ENCODE measurements around the gene CTDSP1. TPM values are rescaled to one million over a fixed set of nuclear protein-coding genes. Genes with fewer than 3 reads are reported as not detected.

The CTDSP1 gene
- total RNA-seq, 2 experiments from 2014 or later, result 67.8 to 73.5 TPM

DNA sequence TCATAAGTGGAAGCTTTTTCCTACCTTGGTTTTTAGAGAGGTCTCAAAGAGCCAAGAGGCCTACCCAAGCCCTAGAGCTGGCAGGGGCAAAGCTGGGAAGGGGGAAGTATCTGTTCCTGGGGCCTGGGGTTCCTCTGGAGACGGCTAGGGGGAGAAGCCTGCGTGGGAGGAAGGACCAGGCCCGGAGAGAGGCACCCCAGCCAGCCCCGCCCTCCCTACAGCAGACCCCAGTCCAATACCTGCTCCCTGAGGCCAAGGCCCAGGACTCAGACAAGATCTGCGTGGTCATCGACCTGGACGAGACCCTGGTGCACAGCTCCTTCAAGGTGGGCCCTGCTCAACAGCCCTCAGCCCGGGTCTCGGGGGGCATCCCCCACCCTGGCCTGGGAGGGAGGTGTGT lies 2.2 kb downstream of the CTDSP1 start:
- H3K9me3 Mint-ChIP-seq, result no peaks in the 10 kb centered on the region
- DNase-seq, result no peak
- H3K36me3 Mint-ChIP-seq, result peaks cover 21% of the 10 kb centered on the region
- H3K27ac Mint-ChIP-seq, result no peak overlapping the region
- peaks cover 5% of the 10 kb centered on the region for H3K27me3 Mint-ChIP-seq
- peaks cover 37% of the 10 kb centered on the region for H3K4me1 Mint-ChIP-seq
- no peak overlapping the region for H3K4me3 Mint-ChIP-seq

- no peak overlapping the region for H3K27ac Mint-ChIP-seq
- peaks cover 36% of the 10 kb centered on the region for H3K4me1 Mint-ChIP-seq
- no peak for DNase-seq
- H3K9me3 Mint-ChIP-seq, result no peaks in the 10 kb centered on the region
- H3K4me3 Mint-ChIP-seq, result no peak overlapping the region
- H3K27me3 Mint-ChIP-seq, result peaks cover 9% of the 10 kb centered on the region
- peaks cover 21% of the 10 kb centered on the region for H3K36me3 Mint-ChIP-seq
Observed at GRCh38 chr2:218402491-218402901, 2.8 kb downstream of the CTDSP1 start.

DNA sequence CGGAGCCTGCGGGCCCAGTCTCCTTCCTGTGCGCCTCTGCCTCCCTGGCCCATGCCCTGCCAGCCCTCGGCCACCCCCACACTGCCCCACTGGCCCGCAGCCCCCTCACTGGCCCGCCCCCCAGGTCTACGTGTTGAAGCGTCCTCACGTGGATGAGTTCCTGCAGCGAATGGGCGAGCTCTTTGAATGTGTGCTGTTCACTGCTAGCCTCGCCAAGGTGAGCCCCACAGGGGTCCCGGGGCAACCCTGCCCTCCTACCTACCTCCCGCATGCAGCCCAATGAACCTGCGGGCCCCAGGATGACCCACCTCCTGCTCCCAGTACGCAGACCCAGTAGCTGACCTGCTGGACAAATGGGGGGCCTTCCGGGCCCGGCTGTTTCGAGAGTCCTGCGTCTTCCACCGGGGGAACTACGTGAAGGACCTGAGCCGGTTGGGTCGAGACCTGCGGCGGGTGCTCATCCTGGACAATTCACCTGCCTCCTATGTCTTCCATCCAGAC lies 3.3 kb downstream of the CTDSP1 start:
- peak overlapping the region; percentile 54 for H3K27ac Mint-ChIP-seq
- no peak for DNase-seq
- H3K9me3 Mint-ChIP-seq, result no peaks in the 10 kb centered on the region
- H3K36me3 Mint-ChIP-seq, result peaks cover 21% of the 10 kb centered on the region
- H3K27me3 Mint-ChIP-seq, result peaks cover 8% of the 10 kb centered on the region
- no peak overlapping the region for H3K4me3 Mint-ChIP-seq
- peaks cover 35% of the 10 kb centered on the region for H3K4me1 Mint-ChIP-seq

DNA sequence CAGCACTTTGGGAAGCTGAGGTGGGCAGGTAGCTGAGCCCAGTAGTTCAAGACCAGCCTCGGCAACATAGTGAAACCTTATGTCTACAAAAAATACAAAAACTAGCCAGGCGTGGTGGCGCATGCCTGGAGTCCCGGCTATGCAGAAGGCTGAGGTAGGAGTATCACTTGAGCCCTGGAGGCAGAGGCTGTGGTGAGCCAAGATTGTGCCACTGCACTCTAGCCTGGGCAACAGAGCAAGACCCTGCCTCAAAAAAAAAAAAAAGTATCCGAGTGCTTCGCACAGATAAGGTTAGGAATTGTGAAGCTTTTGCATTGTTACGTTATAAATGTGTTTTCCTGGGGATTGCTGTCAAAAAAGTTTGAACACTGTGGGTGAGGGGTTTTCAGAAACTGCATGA lies 4.1 kb downstream of the CTDSP1 start:
- Mint-ChIP-seq H3K4me1 (peaks cover 36% of the 10 kb centered on the region), H3K36me3 (peaks cover 21% of the 10 kb centered on the region), H3K4me3 (no peak overlapping the region), H3K27me3 (peaks cover 13% of the 10 kb centered on the region), H3K9me3 (no peaks in the 10 kb centered on the region), H3K27ac (no peak overlapping the region)
- DNase-seq, result no peak

DNA sequence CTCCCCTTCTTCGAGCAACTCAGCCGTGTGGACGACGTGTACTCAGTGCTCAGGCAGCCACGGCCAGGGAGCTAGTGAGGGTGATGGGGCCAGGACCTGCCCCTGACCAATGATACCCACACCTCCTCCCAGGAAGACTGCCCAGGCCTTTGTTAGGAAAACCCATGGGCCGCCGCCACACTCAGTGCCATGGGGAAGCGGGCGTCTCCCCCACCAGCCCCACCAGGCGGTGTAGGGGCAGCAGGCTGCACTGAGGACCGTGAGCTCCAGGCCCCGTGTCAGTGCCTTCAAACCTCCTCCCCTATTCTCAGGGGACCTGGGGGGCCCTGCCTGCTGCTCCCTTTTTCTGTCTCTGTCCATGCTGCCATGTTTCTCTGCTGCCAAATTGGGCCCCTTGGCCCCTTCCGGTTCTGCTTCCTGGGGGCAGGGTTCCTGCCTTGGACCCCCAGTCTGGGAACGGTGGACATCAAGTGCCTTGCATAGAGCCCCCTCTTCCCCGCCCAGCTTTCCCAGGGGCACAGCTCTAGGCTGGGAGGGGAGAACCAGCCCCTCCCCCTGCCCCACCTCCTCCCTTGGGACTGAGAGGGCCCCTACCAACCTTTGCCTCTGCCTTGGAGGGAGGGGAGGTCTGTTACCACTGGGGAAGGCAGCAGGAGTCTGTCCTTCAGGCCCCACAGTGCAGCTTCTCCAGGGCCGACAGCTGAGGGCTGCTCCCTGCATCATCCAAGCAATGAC lies 4.8 kb downstream of the CTDSP1 start:
- peaks cover 13% of the 10 kb centered on the region for H3K27me3 Mint-ChIP-seq
- H3K27ac Mint-ChIP-seq, result peak overlapping the region; percentile 78
- H3K4me1 Mint-ChIP-seq, result peaks cover 36% of the 10 kb centered on the region
- DNase-seq, result no peak
- peaks cover 21% of the 10 kb centered on the region for H3K36me3 Mint-ChIP-seq
- no peak overlapping the region for H3K4me3 Mint-ChIP-seq
- no peaks in the 10 kb centered on the region for H3K9me3 Mint-ChIP-seq

GRCh38 chr2:218405086-218405745 lies 5.5 kb downstream of the CTDSP1 start:
- no peak for DNase-seq
- peak overlapping the region; percentile 74 for H3K4me3 Mint-ChIP-seq
- H3K9me3 Mint-ChIP-seq, result no peaks in the 10 kb centered on the region
- H3K27ac Mint-ChIP-seq, result peak overlapping the region; percentile 78
- peaks cover 13% of the 10 kb centered on the region for H3K27me3 Mint-ChIP-seq
- peaks cover 36% of the 10 kb centered on the region for H3K4me1 Mint-ChIP-seq
- peaks cover 20% of the 10 kb centered on the region for H3K36me3 Mint-ChIP-seq

DNA sequence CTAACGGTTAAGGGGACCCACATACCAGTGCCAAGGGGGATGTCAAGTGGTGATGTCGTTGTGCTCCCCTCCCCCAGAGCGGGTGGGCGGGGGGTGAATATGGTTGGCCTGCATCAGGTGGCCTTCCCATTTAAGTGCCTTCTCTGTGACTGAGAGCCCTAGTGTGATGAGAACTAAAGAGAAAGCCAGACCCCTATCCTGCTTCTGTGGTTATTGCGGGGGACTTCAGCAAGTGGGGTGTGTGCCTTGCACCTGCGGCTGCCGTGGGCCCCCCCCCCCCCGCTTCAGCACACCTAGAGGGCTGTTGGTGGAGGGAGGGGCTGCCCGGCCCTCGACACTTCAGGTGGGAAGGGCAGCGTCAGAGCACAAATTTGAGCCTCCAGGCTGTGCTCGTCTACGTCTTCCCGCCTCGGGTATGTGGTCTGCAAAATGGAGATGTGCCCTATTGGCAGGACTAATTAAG lies 6.1 kb downstream of the CTDSP1 start:
- H3K36me3 Mint-ChIP-seq, result peaks cover 19% of the 10 kb centered on the region
- H3K4me1 Mint-ChIP-seq, result peaks cover 36% of the 10 kb centered on the region
- no peaks in the 10 kb centered on the region for H3K9me3 Mint-ChIP-seq
- peak overlapping the region; percentile 74 for H3K4me3 Mint-ChIP-seq
- H3K27me3 Mint-ChIP-seq, result peaks cover 13% of the 10 kb centered on the region
- DNase-seq, result no peak
- peak overlapping the region; percentile 78 for H3K27ac Mint-ChIP-seq

DNA sequence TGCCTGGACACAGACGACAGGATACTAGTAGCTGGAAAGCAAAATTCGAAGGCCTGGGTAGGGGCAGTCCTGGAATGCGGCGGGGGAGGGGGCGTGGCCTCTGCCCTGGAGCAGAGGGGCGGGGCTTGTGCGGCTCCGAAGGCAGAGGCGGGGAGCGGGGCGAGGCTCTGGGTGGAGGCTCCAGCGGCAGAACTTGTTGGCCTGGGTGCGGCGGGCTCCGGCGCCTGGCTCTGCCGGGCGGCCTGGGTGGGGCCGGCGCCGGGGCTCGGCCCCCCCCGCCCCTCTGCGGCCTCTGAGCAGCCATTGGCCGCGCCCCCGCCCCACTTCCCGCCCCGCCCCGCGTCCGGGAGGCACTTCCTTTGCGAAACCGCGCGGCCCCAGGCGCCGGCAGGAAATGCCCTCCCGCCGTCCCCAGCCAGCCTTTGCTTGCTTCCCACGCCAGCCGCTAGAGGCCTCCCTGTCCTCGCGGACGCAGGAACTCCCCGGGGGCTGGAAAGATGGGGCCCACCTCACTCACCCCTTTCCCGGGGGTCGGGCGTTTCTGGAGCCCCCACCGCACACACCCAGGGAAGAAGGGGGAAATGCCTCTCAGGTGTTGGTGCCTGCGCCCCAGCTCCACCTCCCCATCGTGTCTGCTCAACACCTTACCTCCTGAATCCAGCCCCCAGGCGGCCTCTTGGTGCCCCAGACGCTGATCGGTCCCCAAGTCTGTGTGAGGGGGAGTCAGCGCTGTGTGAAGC lies 6.7 kb downstream of the CTDSP1 start:
- peak; percentile 94 for DNase-seq
- peak overlapping the region; percentile 83 for H3K27ac Mint-ChIP-seq
- peaks cover 13% of the 10 kb centered on the region for H3K27me3 Mint-ChIP-seq
- H3K4me3 Mint-ChIP-seq, result peak overlapping the region; percentile 74
- H3K9me3 Mint-ChIP-seq, result no peaks in the 10 kb centered on the region
- peaks cover 19% of the 10 kb centered on the region for H3K36me3 Mint-ChIP-seq
- peaks cover 36% of the 10 kb centered on the region for H3K4me1 Mint-ChIP-seq

DNA sequence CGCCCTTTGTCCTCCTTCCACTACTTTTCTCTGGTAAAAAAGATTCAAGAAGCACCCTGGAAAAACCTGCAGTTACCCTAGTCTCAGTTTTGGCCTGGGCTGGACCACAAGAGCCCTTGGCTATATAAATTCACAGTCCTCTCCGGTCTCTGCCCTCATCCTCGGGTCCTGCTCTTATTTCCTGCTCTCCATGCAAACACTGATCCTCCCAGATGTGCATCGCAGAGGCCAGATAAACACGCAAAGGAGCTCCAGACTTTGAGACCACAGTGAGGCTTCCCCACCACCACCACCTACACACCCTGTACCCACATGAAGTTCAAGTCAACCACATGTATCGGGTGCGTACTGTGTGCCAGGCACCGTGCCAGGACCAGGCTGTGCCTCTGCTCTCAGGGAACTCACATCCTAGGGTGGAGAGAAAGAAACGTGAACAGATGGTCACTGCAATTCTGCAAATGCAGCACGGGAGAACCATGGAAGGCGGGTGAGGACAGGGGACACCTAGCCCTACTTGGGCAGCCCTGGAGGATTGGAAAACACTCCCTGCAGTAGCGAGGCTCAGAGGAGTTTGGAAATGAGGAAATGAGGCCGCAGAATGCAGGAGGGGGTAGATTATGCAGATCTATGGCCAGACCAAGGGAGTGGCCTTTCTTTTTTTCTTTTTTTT lies 7.4 kb downstream of the CTDSP1 start:
- H3K4me1 Mint-ChIP-seq, result peaks cover 34% of the 10 kb centered on the region
- peak overlapping the region; percentile 74 for H3K4me3 Mint-ChIP-seq
- peak; percentile 66 for DNase-seq
- H3K36me3 Mint-ChIP-seq, result peaks cover 19% of the 10 kb centered on the region
- H3K27ac Mint-ChIP-seq, result peak overlapping the region; percentile 83
- H3K9me3 Mint-ChIP-seq, result no peaks in the 10 kb centered on the region
- peaks cover 13% of the 10 kb centered on the region for H3K27me3 Mint-ChIP-seq

DNA sequence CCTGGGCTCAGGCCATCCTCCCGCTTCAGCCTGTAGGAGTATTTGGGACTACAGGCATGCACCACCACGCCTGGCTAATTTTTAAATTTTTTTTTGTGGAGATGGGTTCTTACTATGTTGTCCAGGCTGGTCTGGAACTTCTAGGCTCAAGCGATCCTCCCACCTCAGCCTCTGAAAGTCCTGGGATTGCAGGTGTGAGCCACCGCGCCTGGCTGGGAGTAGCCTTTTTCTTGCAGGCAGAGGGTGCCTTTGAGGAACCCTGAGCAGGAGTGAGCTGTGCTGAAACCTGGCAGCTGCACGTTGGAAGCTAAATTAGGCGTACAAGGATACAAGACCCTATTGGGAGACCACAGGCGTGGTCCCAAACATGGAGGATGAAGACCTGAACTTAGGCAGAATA lies 8.0 kb downstream of the CTDSP1 start:
- H3K4me1 Mint-ChIP-seq, result peaks cover 34% of the 10 kb centered on the region
- H3K4me3 Mint-ChIP-seq, result no peak overlapping the region
- no peak for DNase-seq
- peaks cover 19% of the 10 kb centered on the region for H3K36me3 Mint-ChIP-seq
- H3K27me3 Mint-ChIP-seq, result peaks cover 13% of the 10 kb centered on the region
- H3K27ac Mint-ChIP-seq, result no peak overlapping the region
- no peaks in the 10 kb centered on the region for H3K9me3 Mint-ChIP-seq

GRCh38 chr2:218418321-218418716 lies 18.7 kb downstream of the CTDSP1 start:
- no peaks in the 10 kb centered on the region for H3K9me3 Mint-ChIP-seq
- no peaks in the 10 kb centered on the region for H3K27me3 Mint-ChIP-seq
- no peaks in the 10 kb centered on the region for H3K36me3 Mint-ChIP-seq
- no peak overlapping the region for H3K27ac Mint-ChIP-seq
- H3K4me3 Mint-ChIP-seq, result no peak overlapping the region
- no peak for DNase-seq
- no peaks in the 10 kb centered on the region for H3K4me1 Mint-ChIP-seq

GRCh38 chr2:218418717-218419458 lies 19.2 kb downstream of the CTDSP1 start, which contains the start of gene VIL1:
TSS of gene VIL1 (plus strand) at chr2:218419123. CDS start at chr2:218423779, 4,656 bp downstream.
- H3K9me3 Mint-ChIP-seq, result no peaks in the 10 kb centered on the region
- no peaks in the 10 kb centered on the region for H3K36me3 Mint-ChIP-seq
- no peak within 1 kb of the TSS for H3K27ac Mint-ChIP-seq
- no peaks in the 10 kb centered on the region for H3K4me1 Mint-ChIP-seq
- H3K27me3 Mint-ChIP-seq, result no peaks in the 10 kb centered on the region
- DNase-seq, result no peak
- H3K4me3 Mint-ChIP-seq, result no peak within 1 kb of the TSS

DNA sequence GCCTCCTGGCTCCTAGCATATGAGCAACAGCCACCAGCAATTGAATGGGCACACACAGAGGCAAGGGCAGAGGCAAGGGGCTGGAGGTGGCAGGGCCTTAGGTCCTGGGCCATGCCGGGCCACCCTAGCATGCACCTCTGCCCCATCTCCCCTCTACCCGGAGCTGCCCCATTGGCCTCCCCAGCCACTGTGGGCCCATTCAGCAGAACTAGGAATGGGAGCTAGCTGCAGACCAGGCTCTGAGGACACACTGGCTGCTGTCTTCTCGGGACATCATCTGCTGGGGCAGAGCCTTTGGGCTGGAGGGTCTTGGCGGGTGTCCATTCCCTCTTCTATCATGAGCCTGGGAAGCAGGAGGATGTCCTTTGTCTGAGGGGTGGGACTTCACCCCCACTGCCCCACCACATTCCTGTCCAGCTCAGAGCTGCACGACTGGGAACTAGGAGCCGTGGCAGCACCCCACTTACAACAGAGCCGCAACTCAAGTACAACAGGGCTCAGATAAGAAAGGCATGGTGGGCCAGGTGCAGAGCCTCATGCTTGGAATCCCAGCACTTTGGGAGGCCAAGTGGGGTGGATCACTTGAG lies 20.1 kb downstream of the CTDSP1 start:
- H3K27me3 Mint-ChIP-seq, result no peaks in the 10 kb centered on the region
- no peak overlapping the region for H3K4me3 Mint-ChIP-seq
- H3K36me3 Mint-ChIP-seq, result no peaks in the 10 kb centered on the region
- H3K4me1 Mint-ChIP-seq, result no peaks in the 10 kb centered on the region
- no peaks in the 10 kb centered on the region for H3K9me3 Mint-ChIP-seq
- H3K27ac Mint-ChIP-seq, result no peak overlapping the region
- no peak for DNase-seq

DNA sequence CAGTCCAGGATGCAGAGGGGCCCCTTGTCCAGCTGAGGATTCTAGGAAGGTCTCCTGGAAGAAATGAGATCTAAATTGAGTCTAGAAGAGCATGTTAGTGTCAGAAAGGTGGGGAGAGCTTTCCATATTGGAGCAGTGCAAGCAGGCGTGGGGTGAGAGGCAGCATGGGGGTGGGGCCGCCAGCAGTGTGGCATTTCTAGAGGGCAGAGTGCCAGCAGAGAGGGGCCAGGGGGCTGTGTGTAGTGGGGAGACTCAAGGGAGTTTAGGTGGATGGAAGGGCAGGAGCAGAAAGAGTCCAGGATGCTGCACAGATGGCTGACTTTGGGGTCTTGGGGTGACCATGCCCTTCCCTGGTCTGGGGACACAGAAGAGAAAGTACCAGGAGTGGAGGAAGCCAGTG lies 21.4 kb downstream of the CTDSP1 start:
- Mint-ChIP-seq H3K36me3 (no peaks in the 10 kb centered on the region), H3K27ac (no peak overlapping the region), H3K4me3 (no peak overlapping the region), H3K4me1 (no peaks in the 10 kb centered on the region), H3K27me3 (no peaks in the 10 kb centered on the region), H3K9me3 (no peaks in the 10 kb centered on the region)
- DNase-seq, result no peak

All from activated naive CD8-positive, alpha-beta T cell treated with anti-CD3 and anti-CD28 coated beads for 36 hours (primary cell).